Measurements from ENCODE around the gene CD2.

GRCh38 chr1:116804736-116805135, 50.5 kb downstream of the CD2 start:
- TF ChIP-seq CTCF (IDR thresholded peaks at IDR 0.05) (no peak), EP300 (IDR thresholded peaks at IDR 0.05) (no peak), POLR2A (IDR thresholded peaks at IDR 0.05) (no peak)

Data from tibial nerve (tissue), 4 donors.